ENCODE measurements around the gene C17orf107.

The C17orf107 gene

GRCh38 chr17:4877089-4877488 is 22.2 kb upstream of the C17orf107 start:
- DNase-seq, result no peak

GRCh38 chr17:4879601-4880000 is 19.7 kb upstream of the C17orf107 start:
- no peak for DNase-seq

DNA sequence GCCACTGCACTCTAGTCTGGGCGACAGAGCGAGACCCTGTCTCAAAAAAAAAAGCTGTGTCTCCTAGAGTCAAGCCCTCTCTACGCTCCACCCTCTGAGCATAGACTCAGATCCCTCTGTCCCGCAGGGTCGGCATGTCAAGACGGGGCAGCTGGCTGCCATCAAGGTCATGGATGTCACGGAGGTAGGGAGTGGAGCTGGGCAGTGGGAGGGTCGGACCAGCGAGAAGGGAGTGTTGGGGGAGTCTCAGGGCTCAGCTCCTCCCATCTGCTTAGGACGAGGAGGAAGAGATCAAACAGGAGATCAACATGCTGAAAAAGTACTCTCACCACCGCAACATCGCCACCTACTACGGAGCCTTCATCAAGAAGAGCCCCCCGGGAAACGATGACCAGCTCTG is 18.5 kb upstream of the C17orf107 start:
- DNase-seq, result no peak

DNA sequence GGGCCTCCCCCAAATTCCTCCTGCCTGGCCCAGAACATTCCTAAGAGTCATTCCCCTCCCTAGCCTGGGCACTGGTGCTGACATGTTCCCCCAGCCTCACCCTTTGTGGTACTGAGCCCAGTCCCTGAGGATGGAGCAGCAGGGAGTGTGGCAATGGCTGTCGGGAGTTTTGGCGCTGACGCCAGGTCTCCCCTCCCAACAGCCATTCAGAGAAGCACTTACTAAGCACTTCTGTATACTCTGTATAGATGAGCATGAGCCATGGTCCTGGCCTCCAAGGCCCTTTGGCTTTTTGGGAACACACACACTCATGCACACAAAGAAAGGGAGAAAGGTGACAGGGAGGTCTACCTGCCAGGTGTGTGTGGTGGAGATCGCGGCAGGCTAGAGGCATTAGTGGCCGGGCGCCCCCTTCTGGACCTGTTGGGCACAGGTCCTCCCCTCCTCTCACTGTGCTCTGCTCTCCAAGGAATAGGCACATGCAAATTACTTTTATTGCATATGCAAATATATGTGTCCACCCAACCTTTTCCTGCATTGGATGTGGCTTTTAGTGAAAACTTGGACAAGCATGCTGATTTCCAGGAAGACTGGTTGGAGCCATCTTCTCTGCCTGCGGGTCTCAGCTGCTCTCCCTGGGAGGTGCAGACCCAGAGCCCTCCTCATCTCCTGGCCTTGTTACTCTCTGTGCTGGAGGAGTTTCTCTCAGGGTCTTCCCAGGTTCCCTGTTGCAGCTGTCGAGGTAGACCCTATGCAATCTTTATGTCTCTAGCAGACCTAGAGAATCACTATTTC is 17.4 kb upstream of the C17orf107 start:
- DNase-seq, result no peak

- DNase-seq, result no peak
These were observed 14.8 kb upstream of the C17orf107 start for GRCh38 chr17:4884489-4884888.

DNA sequence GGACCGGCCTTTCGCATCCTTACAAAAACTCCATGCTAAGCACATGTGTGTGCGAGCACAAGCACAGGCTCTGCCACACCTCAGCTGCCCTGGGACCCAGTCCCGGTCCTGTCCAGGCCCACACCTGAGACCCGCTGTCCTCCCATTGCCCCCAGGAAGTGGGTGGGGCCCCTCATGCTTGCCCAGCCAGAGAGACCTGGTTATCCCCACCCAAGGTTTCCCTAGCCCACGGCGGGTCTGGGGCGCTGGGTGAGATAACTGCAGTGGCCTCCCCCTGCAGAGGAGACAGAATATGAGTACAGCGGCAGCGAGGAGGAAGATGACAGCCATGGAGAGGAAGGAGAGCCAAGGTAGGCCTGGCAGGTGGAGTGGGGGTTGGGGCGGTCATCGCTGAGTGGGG is 12.5 kb upstream of the C17orf107 start:
- DNase-seq, result no peak

GRCh38 chr17:4887581-4887980 is 11.8 kb upstream of the C17orf107 start:
- DNase-seq, result no peak

DNA sequence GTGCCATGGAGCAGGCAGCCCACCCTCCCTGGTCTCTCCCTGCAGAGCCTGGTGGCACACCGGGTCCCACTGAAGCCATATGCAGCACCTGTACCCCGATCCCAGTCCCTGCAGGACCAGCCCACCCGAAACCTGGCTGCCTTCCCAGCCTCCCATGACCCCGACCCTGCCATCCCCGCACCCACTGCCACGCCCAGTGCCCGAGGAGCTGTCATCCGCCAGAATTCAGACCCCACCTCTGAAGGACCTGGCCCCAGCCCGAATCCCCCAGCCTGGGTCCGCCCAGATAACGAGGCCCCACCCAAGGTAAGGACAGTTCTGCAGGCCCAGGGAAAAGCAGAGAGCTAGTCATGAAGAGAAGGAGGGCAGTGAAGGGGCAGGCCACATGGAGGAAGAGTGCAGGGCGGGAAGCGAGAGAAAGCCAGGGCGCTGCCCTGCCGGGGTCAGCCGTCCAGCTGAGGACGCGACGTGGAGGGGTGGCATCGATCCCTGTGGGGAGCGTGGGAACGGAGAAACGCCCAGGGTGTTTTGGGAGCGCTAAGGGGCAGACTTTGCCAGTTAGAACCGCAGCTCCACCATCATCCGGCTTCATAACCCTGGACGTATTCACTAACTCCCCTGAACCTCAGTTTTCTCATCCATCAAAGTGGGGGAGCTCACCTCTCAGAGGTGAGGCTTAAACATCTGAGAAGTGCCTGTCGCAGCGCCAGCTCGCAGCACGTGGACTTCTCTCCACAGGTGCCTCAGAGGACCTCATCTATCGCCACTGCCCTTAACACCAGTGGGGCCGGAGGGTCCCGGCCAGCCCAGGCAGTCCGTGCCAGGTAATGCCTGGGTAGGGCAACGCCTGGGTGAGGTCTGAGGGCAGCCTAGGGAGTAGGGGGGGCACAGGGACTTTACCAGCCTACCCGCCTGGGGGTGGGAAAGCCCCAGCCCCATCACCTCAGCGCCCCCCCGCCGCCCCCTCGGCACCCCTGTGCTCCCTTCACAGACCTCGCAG is 7.6 kb upstream of the C17orf107 start:
- DNase-seq, result no peak

- no peak for DNase-seq
These were observed 6.7 kb upstream of the C17orf107 start for GRCh38 chr17:4892499-4893221.

DNA sequence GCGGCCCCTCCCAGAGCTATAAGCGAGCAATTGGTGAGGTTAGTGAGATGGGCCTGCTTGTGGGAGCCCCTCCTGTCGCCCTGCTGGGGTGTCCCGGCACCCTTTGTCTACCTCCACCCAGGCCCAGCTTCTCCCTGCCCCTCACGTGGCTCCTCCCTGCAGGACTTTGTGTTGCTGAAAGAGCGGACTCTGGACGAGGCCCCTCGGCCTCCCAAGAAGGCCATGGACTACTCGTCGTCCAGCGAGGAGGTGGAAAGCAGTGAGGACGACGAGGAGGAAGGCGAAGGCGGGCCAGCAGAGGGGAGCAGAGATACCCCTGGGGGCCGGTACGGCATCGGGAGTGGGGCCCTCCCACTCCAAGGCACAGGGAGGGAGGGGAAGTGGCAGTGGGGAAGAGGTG is 6.1 kb upstream of the C17orf107 start:
- no peak for DNase-seq

DNA sequence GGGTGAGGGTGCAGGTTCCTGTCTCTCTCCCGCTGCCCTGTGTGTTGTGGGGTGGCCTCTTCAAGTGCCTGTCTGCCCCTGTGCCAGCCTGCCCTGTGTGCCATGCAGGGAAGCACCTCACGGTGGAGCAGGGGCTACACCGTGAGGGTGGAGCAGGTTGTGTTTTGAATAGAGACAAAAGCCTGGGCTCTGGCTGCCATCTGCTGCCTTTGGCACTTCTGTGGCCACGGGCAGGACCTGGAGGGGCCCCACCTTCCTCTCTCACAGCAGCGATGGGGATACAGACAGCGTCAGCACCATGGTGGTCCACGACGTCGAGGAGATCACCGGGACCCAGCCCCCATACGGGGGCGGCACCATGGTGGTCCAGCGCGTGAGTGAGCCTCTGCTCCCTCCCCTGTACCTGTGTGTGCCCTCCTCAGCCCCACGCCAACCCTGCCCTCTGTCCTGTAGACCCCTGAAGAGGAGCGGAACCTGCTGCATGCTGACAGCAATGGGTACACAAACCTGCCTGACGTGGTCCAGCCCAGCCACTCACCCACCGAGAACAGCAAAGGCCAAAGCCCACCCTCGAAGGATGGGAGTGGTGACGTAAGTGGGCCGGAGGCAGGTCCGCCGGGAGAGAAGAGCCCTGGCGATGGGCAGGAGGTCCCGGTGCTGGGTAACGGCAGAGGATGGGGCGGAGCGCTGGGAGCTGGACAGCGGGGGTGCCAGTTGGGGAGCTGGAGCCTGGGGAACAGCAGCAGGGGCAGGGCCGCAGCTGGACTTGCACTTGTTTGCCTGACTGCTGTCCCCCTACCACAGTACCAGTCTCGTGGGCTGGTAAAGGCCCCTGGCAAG is 5.4 kb upstream of the C17orf107 start:
- no peak for DNase-seq

GRCh38 chr17:4895121-4895520 is 4.2 kb upstream of the C17orf107 start:
- DNase-seq, result no peak

DNA sequence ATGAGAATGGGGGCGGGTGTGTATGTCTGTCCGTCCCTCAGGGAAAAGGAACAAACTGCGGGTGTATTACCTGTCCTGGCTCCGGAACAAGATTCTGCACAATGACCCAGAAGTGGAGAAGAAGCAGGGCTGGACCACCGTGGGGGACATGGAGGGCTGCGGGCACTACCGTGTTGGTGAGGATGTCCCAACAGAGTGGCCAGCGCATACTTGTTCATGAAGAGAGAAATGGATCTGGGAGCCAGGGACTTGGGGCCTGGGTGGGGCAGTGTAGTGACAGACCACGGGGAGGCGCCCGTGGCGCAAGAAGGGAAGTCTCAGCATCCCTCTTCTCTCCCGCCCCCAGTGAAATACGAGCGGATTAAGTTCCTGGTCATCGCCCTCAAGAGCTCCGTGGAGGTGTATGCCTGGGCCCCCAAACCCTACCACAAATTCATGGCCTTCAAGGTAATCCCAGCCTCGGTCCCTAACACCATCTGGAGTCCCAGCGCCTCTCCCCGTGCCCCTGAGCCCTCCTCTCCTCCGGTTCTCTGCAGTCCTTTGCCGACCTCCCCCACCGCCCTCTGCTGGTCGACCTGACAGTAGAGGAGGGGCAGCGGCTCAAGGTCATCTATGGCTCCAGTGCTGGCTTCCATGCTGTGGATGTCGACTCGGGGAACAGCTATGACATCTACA is 3.5 kb upstream of the C17orf107 start:
- no peak for DNase-seq

GRCh38 chr17:4896332-4897197 is 2.8 kb upstream of the C17orf107 start:
- no peak for DNase-seq

DNA sequence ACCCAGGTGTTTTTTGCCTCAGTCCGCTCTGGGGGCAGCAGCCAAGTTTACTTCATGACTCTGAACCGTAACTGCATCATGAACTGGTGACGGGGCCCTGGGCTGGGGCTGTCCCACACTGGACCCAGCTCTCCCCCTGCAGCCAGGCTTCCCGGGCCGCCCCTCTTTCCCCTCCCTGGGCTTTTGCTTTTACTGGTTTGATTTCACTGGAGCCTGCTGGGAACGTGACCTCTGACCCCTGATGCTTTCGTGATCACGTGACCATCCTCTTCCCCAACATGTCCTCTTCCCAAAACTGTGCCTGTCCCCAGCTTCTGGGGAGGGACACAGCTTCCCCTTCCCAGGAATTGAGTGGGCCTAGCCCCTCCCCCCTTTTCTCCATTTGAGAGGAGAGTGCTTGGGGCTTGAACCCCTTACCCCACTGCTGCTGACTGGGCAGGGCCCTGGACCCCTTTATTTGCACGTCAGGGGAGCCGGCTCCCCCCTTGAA is 2.1 kb upstream of the C17orf107 start:
- no peak for DNase-seq

DNA sequence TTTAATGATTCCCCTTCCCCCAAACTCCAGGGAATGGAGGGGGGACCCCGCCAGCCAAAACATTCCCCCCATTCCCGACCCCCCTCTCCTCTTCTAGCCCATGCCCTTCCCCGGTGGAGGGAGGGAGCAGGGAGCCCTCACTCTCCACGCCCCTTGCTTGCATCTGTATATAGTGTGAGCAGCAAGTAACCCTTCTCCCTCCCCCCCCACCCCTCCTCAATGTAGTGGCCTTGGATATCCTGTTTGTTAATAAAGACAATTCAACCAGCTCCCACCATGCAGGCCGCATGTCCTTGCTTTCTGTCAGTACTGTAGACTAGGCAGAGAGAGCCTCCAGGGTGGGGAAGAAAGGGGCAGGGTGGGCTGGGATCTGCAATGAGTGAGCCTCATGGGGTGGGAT is 1.6 kb upstream of the C17orf107 start:
- DNase-seq, result no peak

- DNase-seq, result no peak
These were observed 985 bp upstream of the C17orf107 start for GRCh38 chr17:4898351-4898750.

- DNase-seq, result no peak
These were observed 409 bp upstream of the C17orf107 start for GRCh38 chr17:4898927-4899326.

DNA sequence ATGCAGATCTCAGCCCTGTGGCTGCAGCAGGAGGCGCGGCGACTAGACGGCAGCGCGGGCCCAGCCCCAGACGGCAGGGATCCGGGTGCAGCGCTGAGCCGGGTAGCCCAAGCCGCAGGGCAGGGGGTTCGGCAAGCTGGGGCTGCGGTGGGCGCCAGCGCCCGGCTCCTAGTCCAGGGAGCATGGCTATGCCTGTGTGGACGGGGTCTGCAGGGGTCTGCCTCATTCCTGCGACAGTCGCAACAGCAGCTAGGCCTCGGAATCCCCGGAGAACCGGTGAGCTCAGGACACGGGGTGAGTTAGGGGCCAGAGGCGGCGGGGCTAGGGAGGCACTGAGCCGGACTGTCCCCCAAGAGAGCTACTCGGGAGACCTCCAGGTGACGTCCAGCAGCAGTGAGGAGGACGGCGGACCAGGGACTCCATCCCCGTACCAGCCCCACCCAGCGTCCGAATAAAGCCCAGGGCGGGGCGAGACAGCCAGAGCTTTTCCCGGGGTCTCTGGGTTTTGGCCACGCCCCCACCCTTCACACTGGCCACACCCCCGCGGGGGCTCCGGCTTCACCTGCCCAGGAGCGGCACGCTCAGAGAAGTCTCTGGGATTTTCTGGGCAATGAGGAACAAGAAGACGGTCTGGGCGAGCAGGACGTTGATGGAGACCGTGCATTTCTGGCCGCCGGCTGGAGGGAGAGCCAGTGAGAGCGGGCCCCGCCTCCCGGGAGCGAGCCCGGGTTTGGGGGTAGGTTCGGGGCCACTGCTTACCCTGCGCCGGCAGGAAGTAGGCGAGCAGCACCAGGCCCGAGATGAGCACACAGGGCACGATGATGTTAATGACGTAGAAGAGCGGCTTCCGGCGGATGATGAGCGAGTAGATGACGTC is 1.1 kb downstream of the C17orf107 start:
- DNase-seq, result no peak
